GM13976 (cell line): ENCODE data around the gene NPAS2.

Experiments
- DNase-seq: peaks from one replicate; pipeline ENCODE4 v3.0.0; 2012; ENCODE audit warnings: low spot score
- in situ Hi-C: fragments of 300-500 bp; cut with MboI; formaldehyde crosslinking; loops from one replicate; pipeline ENCODE4 v1.12.0; 2022; ENCODE audit warnings: low sequenced_read_pairs, mixed read lengths, inconsistent platforms; ENCODE audit not compliant: unreplicated experiment
- TF ChIP-seq, protein P1 (sequence below): IDR thresholded peaks from 2 replicates; pipeline ENCODE4 v1.5.1; 2012; ENCODE audit warnings: borderline replicate concordance, mild to moderate bottlenecking; ENCODE audit not compliant: insufficient read depth; ENCODE audit errors: extremely low read depth, missing control alignments, control extremely low read depth

NPAS2 gene

DNA sequence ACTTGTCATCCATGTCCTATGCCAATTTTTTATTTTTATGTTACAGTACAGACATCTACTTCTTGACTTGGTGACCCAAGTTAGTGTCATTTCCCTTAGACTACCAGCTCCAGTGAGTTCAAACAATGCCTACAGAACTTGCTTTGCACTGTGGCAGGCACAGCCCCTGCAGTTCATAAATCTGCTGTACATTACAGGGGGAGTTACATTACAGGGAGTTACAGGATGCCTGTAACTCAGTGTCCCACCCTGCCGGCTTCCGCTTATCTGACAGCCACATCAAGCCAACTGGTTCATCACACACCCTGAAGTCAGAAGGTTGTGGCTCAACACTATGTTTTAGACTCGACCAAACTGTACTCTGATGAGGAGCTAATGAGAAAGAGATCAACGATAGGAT is 7.8 kb upstream of the NPAS2 start:
- in situ Hi-C loops: no loop called here
- DNase-seq: no peak
- TF ChIP-seq, protein P1, sequence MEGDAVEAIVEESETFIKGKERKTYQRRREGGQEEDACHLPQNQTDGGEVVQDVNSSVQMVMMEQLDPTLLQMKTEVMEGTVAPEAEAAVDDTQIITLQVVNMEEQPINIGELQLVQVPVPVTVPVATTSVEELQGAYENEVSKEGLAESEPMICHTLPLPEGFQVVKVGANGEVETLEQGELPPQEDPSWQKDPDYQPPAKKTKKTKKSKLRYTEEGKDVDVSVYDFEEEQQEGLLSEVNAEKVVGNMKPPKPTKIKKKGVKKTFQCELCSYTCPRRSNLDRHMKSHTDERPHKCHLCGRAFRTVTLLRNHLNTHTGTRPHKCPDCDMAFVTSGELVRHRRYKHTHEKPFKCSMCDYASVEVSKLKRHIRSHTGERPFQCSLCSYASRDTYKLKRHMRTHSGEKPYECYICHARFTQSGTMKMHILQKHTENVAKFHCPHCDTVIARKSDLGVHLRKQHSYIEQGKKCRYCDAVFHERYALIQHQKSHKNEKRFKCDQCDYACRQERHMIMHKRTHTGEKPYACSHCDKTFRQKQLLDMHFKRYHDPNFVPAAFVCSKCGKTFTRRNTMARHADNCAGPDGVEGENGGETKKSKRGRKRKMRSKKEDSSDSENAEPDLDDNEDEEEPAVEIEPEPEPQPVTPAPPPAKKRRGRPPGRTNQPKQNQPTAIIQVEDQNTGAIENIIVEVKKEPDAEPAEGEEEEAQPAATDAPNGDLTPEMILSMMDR: no peak

DNA sequence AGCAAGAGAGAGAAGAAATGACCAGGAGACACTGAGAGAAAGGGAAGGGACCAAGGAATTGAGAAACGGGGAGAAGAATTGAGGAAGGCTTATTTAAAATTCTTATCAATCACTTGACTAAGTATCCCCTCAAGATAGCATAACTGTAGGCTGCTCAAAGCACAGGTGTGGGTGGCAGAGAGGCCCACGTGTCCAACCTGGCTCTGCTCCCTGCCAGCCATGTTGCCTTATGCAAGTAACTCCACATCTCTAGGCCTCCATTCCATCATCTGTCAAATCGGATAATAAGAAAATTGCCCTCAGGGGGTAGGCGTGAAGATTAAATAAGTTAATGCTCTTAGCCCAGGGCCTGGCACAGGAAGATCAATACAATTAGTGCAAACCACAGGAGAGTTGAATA is 7.4 kb upstream of the NPAS2 start:
- in situ Hi-C loops: no loop called here
- TF ChIP-seq, protein P1: no peak
- DNase-seq: no peak

DNA sequence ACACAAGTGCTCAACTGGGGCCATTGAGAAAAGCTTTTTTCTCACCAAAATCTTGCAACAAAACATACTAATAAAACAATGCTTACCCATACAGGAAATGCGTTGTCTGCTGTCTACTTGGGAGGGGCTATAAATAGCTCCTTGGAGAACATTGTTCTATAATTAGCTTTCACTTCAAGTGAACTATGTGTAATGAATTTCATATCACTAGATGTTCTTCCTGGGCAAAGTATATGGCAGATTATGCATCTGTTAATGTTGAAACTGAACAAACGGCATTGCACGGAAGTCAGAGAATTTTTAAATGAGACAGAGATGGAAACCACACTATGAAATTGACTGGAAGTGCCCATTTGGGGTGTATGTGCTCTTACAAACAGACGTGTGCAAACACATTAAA is 6.4 kb upstream of the NPAS2 start:
- in situ Hi-C loops: no loop called here
- TF ChIP-seq, protein P1: no peak
- DNase-seq: no peak

DNA sequence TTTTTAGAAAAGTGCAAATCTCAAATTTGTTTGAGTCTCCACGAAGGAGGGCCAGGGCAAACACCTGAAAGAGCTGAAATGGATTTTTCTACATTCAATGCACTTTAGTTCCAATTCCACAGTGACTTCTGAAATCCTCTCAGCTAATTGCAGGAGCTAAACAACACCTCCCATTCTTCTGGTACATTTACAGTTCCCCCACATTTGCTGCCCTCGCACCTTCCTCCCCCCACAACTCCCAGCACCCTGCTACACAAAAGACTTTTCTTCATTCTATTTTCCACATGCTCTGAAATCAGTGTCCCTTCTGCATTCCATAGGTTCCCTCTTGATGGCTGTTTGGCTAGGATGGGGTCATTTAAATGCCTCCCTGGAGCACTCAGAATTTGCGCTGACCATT is 5.9 kb upstream of the NPAS2 start:
- TF ChIP-seq, protein P1: no peak
- in situ Hi-C loops: no loop called here
- DNase-seq: no peak

DNA sequence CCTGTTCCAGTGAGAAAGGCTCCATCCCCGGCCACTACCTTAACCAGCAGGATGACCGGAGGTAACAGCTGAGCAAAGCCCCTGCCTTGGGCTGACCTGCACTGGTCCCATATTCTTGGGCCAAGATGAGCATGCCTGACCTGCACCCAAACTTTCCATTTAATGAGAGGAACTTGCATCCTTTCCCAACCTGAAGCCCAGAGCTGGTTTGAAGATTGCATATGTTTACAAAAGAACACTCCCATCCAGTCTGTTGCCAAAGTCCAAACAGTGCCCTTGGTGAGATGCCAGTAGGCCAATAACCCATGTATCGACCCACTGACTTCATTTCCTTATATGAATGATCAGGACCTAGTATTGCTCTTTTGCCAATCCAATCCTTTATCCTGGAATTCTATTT is 5.5 kb upstream of the NPAS2 start:
- in situ Hi-C loops: no loop called here
- DNase-seq: no peak
- TF ChIP-seq, protein P1: no peak

DNA sequence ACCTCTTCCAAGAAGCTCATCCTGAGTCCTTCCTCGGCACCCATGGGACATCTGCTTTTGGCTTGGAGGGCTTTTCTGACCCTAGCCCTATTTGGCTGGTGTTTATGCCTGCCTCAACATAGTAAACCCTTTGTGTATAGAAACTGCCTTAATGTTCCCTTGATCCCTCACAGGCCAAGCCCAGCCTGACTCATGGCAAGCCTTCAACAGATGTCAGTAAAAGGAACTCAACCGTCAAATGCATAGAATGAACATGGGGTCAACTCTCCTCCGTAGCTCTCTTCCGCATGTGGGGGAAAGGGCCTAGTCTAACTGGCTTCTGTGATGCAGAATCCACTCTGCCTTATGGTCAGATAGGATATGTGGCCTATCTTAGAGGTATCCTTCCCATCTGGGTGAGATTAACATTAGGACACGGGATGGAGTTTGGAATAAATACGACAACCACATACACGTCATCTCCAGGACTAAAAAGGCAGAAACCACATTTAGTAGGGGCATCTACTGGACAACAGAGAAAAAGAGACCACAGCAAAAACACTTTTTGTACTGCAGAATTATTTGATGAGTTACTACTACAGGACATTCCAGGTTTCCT is 2.5 kb upstream of the NPAS2 start:
- in situ Hi-C loops: no loop called here
- TF ChIP-seq, protein P1: no peak
- no peak for DNase-seq

DNA sequence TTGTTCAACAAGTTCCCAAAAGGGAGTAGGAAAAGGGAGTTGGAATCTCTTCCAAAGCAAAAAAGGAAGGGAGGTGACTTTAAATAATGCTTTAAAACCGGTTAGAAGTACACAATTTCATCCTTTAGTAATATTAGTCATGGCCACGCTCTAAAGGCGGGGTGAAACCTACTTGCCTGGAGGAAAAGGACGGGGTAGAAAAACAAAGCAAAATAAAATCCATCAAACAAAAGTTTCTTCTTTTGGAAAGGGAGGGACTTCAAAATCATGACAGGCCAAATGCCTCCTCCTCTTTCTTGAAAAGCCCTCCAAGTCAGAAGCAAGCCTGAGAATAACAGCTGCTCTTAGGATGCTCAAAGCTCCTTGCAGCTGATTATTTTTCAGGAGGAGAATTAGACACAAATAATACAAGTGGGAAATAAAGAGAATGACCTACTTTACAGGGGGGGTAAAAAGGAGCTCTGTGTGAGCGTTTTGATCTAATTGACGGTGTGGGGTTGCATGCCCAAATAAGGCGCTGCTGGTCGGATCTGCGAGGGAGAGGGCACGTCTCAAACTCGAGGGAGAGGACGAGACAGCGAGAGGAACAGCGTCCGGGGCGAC is 1.8 kb upstream of the NPAS2 start:
- in situ Hi-C loops: no loop called here

More for the DNA sequence above, 1.8 kb upstream of the NPAS2 start:
- DNase-seq: no peak
- TF ChIP-seq, protein P1: no peak
